HG03097 (cell line): ENCODE measurements around the gene ABL1.

Source experiments
- ATAC-seq: cut with Tn5 transposase; IDR thresholded peaks from one replicate; pipeline ENCODE4 v1.9.1; 2021; ENCODE audit not compliant: unreplicated experiment, low FRiP score

The ABL1 gene

GRCh38 chr9:130870491-130871381 is 35.7 kb downstream of the ABL1 start:
- ATAC-seq: no peak

- no peak for ATAC-seq
Observed at GRCh38 chr9:130871395-130872062, 36.5 kb downstream of the ABL1 start.

- no peak for ATAC-seq
Observed at GRCh38 chr9:130872093-130872492, 37.0 kb downstream of the ABL1 start.

GRCh38 chr9:130872508-130872907 is 37.5 kb downstream of the ABL1 start:
- no peak for ATAC-seq

GRCh38 chr9:130872912-130873503 is 38.0 kb downstream of the ABL1 start:
- ATAC-seq: no peak

- no peak for ATAC-seq
Observed at GRCh38 chr9:130873966-130874365, 38.9 kb downstream of the ABL1 start.

GRCh38 chr9:130874783-130875182 is 39.7 kb downstream of the ABL1 start:
- ATAC-seq: no peak

GRCh38 chr9:130877300-130877699 is 42.2 kb downstream of the ABL1 start:
- no peak for ATAC-seq

GRCh38 chr9:130878295-130878694 is 43.2 kb downstream of the ABL1 start:
- ATAC-seq: no peak

GRCh38 chr9:130879863-130880411 is 44.9 kb downstream of the ABL1 start:
- no peak for ATAC-seq

- no peak for ATAC-seq
Observed at GRCh38 chr9:130880599-130881220, 45.7 kb downstream of the ABL1 start.

GRCh38 chr9:130881516-130881915 is 46.5 kb downstream of the ABL1 start:
- ATAC-seq: no peak

GRCh38 chr9:130882696-130883225 is 47.7 kb downstream of the ABL1 start:
- ATAC-seq: no peak

- no peak for ATAC-seq
Observed at GRCh38 chr9:130883479-130883878, 48.4 kb downstream of the ABL1 start.

GRCh38 chr9:130884111-130884531 is 49.1 kb downstream of the ABL1 start:
- no peak for ATAC-seq

- no peak for ATAC-seq
Observed at GRCh38 chr9:130884542-130885483, 49.8 kb downstream of the ABL1 start.

- no peak for ATAC-seq
Observed at GRCh38 chr9:130885484-130886375, 50.7 kb downstream of the ABL1 start.

- ATAC-seq: no peak
Observed at GRCh38 chr9:130886981-130887380, 51.9 kb downstream of the ABL1 start.
